HG02588 (cell line): ENCODE data around the gene RBMY1B.
"Not testable (repeated sequence)": the region's sequence is repeated elsewhere in the genome, so short reads cannot be mapped to it uniquely, and the experiment has no call there.

ENCODE experiments used
- ATAC-seq: cut with Tn5 transposase; IDR thresholded peaks from one replicate; pipeline ENCODE4 v1.9.1; 2021; ENCODE audit warnings: mild to moderate bottlenecking, moderate library complexity; ENCODE audit not compliant: unreplicated experiment

The RBMY1B gene

DNA sequence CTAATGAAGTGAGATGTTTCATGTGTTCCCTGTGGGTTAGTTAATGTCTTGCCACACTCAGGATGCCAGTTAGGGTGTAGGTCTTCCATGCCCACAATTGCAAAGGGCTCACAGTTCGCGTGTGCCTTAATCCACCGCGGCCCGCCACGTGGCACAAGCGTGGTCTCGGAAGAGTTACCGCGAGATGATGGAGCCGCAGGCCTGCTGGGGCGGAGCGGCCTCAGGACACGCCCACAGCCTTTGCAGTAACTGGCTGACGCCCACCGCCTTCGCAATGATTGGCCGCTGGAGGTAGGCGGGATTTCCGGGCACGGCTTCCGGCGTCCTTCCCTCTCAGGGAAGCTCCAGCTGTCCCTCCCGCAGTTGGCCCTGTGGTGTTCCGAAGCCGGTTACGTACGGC, at the start of gene RBMY1B:
Gene RBMY1B, plus strand, starts transcription at position 301 of the 400 bp plus-strand sequence. CDS start 2,013 bp downstream, outside the sequence.
- ATAC-seq = not testable (repeated sequence)

GRCh38 chrY:21462915-21463314, 48.2 kb upstream of the RBMY1B start:
- not testable (repeated sequence) for ATAC-seq

DNA sequence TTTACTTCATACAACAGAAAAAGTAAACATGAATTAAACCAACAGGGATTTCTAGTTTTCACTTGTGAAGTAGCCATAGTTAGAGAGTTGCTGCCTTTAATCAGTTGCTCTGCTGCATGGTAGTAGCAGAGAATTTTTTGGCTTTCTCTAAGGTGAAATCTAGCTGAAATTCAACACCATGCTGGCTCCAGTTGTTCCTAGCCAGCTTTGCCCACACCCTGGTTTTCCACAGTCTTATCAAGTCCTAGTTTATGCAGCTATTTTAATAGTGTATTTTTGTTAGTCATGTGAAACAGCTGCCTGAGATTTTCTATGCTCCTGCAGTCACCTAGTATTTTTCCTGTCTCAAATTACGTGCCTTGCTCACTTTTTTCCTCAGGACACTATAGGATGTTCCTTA, 28.2 kb upstream of the RBMY1B start:
- ATAC-seq = no peak

DNA sequence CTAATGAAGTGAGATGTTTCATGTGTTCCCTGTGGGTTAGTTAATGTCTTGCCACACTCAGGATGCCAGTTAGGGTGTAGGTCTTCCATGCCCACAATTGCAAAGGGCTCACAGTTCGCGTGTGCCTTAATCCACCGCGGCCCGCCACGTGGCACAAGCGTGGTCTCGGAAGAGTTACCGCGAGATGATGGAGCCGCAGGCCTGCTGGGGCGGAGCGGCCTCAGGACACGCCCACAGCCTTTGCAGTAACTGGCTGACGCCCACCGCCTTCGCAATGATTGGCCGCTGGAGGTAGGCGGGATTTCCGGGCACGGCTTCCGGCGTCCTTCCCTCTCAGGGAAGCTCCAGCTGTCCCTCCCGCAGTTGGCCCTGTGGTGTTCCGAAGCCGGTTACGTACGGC, 23.4 kb downstream of the RBMY1B start, which contains the start of gene RBMY1A1:
Gene RBMY1A1, plus strand, starts transcription at position 301 of the 400 bp plus-strand sequence. CDS start 2,013 bp downstream, outside the sequence.
- ATAC-seq = not testable (repeated sequence)

GRCh38 chrY:21559316-21559984, 48.3 kb downstream of the RBMY1B start:
- ATAC-seq = peak; percentile 85
